ENCODE data around the gene ACKR1.

ACKR1 gene

DNA sequence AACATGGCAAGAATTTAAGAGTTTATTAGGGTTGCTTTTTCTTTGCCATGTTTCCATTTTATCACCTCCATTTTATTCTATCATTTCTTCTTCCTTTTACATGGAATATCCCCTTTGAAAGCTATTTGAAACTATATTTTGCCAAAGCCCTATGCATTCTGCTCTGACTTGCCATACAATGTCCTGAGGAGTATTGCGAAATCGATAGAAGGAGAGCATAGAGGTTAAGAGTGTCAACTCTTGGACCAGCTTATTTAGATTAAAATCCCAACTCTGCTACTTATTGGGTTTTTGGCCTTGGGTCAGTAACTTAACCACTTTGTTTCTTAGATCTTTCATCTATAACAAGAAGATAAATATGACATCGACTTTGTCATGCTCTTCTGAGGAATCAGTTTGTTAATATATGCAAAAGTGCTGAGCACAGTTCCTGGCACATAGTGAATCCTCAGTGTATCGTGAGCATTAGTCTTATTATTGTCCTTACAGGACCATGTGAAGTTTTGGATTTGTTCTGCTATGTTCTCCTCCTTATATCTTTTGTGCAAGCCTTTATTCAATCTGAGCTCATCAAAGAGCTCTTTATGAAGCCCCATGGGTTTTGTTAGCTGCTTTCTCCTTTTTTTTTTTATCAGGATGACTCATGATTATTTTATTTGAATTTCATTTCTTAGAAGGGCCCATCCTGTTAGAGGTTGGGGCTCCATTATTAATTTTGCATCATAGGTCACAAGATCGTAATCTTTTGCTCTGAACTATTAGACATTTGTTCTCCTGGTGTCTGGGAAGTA lies 17.6 kb downstream of the ACKR1 start:
- DNase-seq (ENCODE audit: low spot score): no peak

DNA sequence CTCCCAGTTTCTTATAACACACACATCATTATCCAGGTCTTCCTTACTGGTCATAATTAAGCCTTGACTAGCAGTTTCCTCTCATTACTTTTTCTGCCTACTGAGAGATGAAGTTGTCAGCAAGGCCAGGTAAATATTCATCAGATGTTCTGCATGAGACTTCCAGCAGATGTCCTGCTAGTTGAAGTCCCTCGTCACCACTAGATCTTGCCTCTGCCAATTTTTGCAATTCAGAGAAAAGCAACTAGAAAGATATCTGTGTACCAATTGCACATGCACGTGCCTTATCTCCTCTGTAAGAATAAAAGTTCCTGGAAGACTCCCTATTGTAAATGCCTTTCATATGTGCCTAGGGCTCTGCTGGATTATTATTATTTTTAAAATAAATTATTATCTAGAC lies 18.3 kb downstream of the ACKR1 start:
- DNase-seq (ENCODE audit: low spot score): no peak

DNA sequence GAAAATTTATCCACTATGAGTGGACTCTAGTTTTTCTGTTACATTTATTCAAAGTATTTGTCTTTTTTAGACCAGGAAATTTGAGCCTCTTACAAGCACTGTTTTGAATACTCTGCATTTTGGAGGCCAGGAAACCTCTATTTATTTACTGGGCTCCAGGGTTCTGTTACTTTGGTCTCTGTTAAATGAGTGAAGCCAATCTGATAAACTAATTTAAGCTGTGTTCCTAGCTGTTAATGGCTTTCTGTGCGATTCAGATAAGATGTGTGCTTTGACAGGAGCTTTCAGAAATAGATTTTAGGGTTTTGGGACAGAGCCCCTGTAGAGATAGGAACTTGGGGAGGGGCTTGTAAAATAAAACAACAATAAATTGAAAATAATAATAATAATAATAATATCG lies 23.9 kb downstream of the ACKR1 start:
- no peak for DNase-seq (ENCODE audit: low spot score)

DNA sequence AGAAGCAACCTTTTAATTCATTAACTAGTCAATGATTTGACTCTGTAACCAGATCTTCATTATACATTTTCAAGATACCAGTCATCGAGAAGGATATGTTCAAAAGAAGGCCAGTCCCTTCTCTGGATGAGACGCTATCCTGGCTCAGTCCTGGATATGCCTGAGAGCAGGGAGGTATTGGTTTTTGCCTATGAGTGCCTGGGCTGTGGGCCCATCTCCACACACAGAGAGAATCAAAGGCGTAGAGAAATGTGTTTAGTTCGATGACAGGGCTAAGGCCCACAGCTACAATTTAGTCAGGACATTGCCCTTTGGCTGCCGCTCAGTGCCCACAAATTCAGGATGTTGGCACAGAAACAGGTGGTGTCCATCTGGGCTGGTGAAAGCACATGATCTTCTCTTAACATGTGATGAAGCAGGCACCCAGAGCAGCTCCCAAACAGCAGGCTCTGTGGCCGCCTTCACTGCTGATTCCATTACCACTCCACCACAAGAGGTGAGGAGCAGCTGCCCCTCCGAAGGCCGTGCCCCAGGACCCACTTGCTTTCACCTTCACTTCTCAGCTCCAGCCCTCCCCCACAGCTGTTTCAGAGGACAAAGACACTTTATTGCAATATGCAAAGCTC lies 24.7 kb downstream of the ACKR1 start:
- DNase-seq (ENCODE audit: low spot score): no peak

DNA sequence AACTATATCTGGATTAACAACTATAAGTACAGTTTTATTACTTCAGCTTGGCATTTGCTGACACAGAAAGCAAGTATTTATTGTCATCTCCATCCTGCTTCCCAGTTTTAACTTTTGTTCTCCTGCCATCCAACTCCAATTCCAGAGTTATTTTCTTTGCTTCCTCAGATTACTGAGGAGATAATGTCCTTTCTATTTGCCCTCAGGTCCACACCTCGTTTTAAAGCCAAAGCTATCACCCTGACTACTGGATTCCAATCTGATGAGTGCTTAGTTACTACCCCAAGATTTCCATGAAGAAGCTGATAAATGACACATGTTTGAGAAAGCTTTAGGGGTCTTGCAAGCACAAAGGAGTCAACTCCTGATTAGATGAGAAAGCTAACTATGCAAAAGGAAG lies 25.2 kb downstream of the ACKR1 start:
- no peak for DNase-seq (ENCODE audit: low spot score)

DNA sequence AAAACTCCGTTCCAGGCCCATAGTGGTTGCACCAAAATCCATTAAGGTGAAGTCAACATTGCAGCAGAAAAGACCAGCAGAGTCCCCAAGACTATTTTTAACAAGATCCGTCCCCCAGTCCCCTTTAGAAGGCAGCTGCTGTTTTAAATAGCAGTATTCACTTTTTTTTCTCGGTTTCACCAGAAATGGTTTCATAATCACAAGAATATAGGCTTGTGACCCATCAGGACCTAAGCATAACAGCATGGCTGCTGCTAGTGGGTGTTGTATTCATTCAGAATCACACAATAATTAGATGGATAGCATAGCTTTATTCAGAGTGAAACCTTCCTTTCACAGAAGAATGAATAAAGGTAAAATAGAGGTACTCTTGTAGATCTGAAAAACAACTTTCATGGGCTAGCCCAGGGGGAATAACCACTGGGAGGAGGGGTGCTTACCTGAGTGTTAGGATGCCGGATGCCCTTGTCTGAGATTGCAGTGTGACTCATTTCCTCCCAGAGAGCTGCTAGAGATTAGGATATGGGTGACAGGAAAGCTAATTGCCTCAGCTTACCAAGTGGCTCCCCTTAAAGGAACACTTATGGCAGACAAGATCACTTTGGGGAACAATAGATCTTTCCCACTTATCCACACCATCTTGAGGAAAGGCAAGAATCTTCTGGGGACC lies 35.0 kb downstream of the ACKR1 start:
- DNase-seq (ENCODE audit: low spot score): no peak

DNA sequence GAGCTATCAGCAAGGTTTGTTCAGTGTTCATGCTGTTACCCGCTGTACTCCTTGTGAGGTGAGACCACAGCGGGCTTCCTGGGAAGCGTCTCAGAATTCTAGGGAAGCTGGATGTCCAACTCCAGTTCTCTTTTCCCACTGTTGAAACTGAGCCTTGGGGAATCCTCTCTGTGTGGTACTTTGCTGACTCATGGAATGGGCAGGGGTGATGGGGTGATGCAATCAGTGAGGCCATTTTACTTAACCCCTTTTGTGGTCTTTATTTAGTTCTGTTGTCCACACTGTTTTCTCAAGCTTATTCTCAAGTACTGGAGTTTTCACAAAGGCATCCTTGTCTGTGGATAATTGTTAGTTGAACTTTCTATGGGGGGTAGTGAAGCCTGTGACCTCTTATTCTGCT lies 42.6 kb downstream of the ACKR1 start:
- no peak for DNase-seq (ENCODE audit: low spot score)

DNA sequence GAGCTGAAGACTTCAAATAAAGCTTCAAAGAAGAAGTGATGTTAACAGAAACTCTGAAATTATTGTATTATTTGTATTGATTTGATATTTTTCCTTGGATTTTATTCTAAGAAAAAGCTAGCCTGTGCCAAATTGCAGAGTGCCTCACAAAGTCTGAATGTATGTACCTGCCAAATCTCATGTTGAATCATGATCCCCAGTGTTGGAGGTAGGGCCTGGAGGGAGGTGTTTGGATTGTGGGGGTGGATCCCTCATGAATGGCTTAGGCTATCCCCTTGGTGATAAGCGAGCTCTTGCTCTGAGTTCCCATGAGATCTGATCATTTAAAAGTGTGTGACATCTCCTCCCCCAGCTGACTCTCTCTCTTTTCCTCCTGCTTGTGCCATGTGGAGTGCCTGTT lies 43.6 kb downstream of the ACKR1 start:
- no peak for DNase-seq (ENCODE audit: low spot score)

DNA sequence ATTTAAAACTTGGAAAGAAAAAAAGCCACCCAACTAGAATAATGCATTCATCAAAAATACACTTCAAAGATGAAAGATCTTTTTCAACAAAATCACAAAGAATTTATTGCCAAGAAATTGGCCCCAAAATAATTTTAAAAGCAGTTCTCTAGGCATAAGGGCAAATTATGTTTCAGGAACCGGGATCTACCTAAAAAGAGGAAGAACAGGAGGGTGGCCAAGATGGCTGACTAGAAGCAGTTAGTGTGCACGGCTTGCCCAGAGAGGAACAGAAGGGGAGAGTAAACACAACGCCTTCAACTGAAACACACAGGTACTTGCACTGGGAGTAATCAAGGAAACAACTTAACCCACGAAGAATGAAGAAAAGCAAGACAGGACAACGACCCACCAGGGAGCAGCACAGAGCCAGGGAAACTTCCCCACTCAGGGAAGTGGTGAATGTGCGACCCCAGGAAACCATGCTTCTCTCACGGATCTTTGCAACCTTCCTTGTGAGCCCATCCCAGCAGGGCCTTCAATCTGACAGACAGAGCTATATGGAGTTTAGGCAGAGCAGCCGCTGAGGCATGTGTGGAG lies 46.1 kb downstream of the ACKR1 start:
- no peak for DNase-seq (ENCODE audit: low spot score)

Measured in iPS-NIHi11 (cell line).